Measurements from ENCODE around the gene FARSB. TPM values are rescaled to one million over a fixed set of nuclear protein-coding genes. Genes with fewer than 3 reads are reported as not detected.

Gene FARSB
- total and polyA plus RNA-seq, 4 donors, result 9.5 to 17.0 (median 15.5) TPM

- Histone ChIP-seq H3K4me3 (no peak overlapping the region), H3K27me3 (ENCODE audit: control insufficient read depth in 3 of 3, insufficient read depth in 3 of 3, low read length in 2 of 3) (no peaks in the 10 kb centered on the region), H3K9ac (ENCODE audit: insufficient read depth in 1 of 2, low read length in 2 of 2) (no peak overlapping the region), H3K4me1 (ENCODE audit: control insufficient read depth in 5 of 5, insufficient read depth in 5 of 5, low read length in 5 of 5) (no peaks in the 10 kb centered on the region), H3K27ac (ENCODE audit: low read depth in 1 of 2, low read length in 1 of 2) (no peak overlapping the region), H3K36me3 (ENCODE audit: control insufficient read depth in 4 of 4, insufficient read depth in 4 of 4, low read length in 4 of 4) (peaks cover 2 to 16% (median 10%) of the 10 kb centered on the region in 4 donors), H3K9me3 (ENCODE audit: control insufficient read depth in 4 of 4, insufficient read depth in 3 of 4, low read length in 3 of 4) (no peaks in the 10 kb centered on the region)
- ATAC-seq (ENCODE audit: insufficient read depth, low FRiP score) (no peak), DNase-seq (no peak)
- 96% methylated on average over 2 of the region's 2 CpGs for WGBS, 2 donors
- TF ChIP-seq CTCF (IDR thresholded peaks at IDR 0.05; ENCODE audit: control extremely low read depth, extremely low read depth), result no peak
Measured at GRCh38 chr2:222595581-222595980, 60.3 kb downstream of the FARSB start.

- ATAC-seq (ENCODE audit: insufficient read depth, low FRiP score), result no peak
- peaks cover 2 to 15% (median 9%) of the 10 kb centered on the region in 4 donors for H3K36me3 ChIP-seq (ENCODE audit: control insufficient read depth in 4 of 4, insufficient read depth in 4 of 4, low read length in 4 of 4)
- H3K4me3 ChIP-seq, result no peak overlapping the region
- no peaks in the 10 kb centered on the region for H3K9me3 ChIP-seq (ENCODE audit: control insufficient read depth in 4 of 4, insufficient read depth in 3 of 4, low read length in 3 of 4)
- WGBS, 2 donors, result 77 to 97% methylated on average over 1 of the region's 1 CpG
- no peak overlapping the region for H3K27ac ChIP-seq (ENCODE audit: low read depth in 1 of 2, low read length in 1 of 2)
- no peak for DNase-seq
- no peaks in the 10 kb centered on the region for H3K27me3 ChIP-seq (ENCODE audit: control insufficient read depth in 3 of 3, insufficient read depth in 3 of 3, low read length in 2 of 3)
- H3K4me1 ChIP-seq (ENCODE audit: control insufficient read depth in 5 of 5, insufficient read depth in 5 of 5, low read length in 5 of 5), result no peaks in the 10 kb centered on the region
- no peak for TF ChIP-seq CTCF (IDR thresholded peaks at IDR 0.05; ENCODE audit: control extremely low read depth, extremely low read depth)
- H3K9ac ChIP-seq (ENCODE audit: insufficient read depth in 1 of 2, low read length in 2 of 2), result no peak overlapping the region
Measured at GRCh38 chr2:222594679-222595078, 61.2 kb downstream of the FARSB start.

- ATAC-seq (ENCODE audit: insufficient read depth, low FRiP score), result no peak
- 85 to 88% methylated on average over 2 of the region's 2 CpGs for WGBS, 2 donors
- H3K9me3 ChIP-seq (ENCODE audit: control insufficient read depth in 4 of 4, insufficient read depth in 3 of 4, low read length in 3 of 4), result no peaks in the 10 kb centered on the region
Measured at GRCh38 chr2:222592176-222592575, 63.7 kb downstream of the FARSB start.

More at GRCh38 chr2:222592176-222592575, 63.7 kb downstream of the FARSB start:
- Histone ChIP-seq H3K27me3 (ENCODE audit: control insufficient read depth in 3 of 3, insufficient read depth in 3 of 3, low read length in 2 of 3) (no peaks in the 10 kb centered on the region), H3K9ac (ENCODE audit: insufficient read depth in 1 of 2, low read length in 2 of 2) (no peak overlapping the region), H3K27ac (ENCODE audit: low read depth in 1 of 2, low read length in 1 of 2) (no peak overlapping the region), H3K36me3 (ENCODE audit: control insufficient read depth in 4 of 4, insufficient read depth in 4 of 4, low read length in 4 of 4) (peaks cover 2 to 5% (median 2%) of the 10 kb centered on the region in 4 donors), H3K4me1 (ENCODE audit: control insufficient read depth in 5 of 5, insufficient read depth in 5 of 5, low read length in 5 of 5) (no peaks in the 10 kb centered on the region), H3K4me3 (no peak overlapping the region)
- no peak for DNase-seq
- TF ChIP-seq CTCF (IDR thresholded peaks at IDR 0.05; ENCODE audit: control extremely low read depth, extremely low read depth), result no peak
